Mesendoderm (in vitro differentiated cells): Measurements from ENCODE around the gene EPHA8.

Experiments
- DNase-seq: peaks from one replicate; pipeline ENCODE4 v3.0.0; 2013
- H2AK5ac ChIP-seq: 2 replicates; pipeline ENCODE4 v1.6.1; 2013; ENCODE audit warnings: low read length, inconsistent platforms
- H2BK120ac ChIP-seq: 2 replicates; pipeline ENCODE4 v1.6.1; 2013; ENCODE audit warnings: low read depth, mild to moderate bottlenecking, low read length, moderate library complexity, mixed read lengths
- H2BK15ac ChIP-seq: replicated peaks from 2 replicates; pipeline ENCODE4 v1.6.1; 2013; ENCODE audit warnings: low read depth, mild to moderate bottlenecking, moderate library complexity
- H2BK5ac ChIP-seq: 2 replicates; pipeline ENCODE4 v1.6.1; 2013; ENCODE audit warnings: low read length, inconsistent platforms
- H3K18ac ChIP-seq: 2 replicates; pipeline ENCODE4 v1.6.1; 2013; ENCODE audit warnings: mild to moderate bottlenecking, low read length, mixed read lengths
- H3K23ac ChIP-seq: one replicate; pipeline ENCODE4 v1.6.1; 2013; ENCODE audit warnings: low read length
- H3K27ac ChIP-seq: 2 replicates; pipeline ENCODE4 v1.5.1; 2013; ENCODE audit warnings: low read depth, mild to moderate bottlenecking, inconsistent platforms, low read length, moderate library complexity
- H3K27me3 ChIP-seq: 2 replicates; pipeline ENCODE4 v1.6.1; 2013; ENCODE audit warnings: low read length, control low read depth, mild to moderate bottlenecking, inconsistent platforms; ENCODE audit not compliant: insufficient read depth, poor library complexity
- H3K36me3 ChIP-seq: 2 replicates; pipeline ENCODE4 v1.6.1; 2013; ENCODE audit warnings: low read length, inconsistent platforms; ENCODE audit not compliant: control insufficient read depth, insufficient read depth
- H3K4ac ChIP-seq: one replicate; pipeline ENCODE4 v1.6.1; 2013; ENCODE audit warnings: low read depth, mild to moderate bottlenecking, low read length, moderate library complexity
- H3K4me1 ChIP-seq: 2 replicates; pipeline ENCODE4 v1.6.1; 2013; ENCODE audit warnings: low read depth, low read length, inconsistent platforms; ENCODE audit not compliant: control insufficient read depth
- H3K4me2 ChIP-seq: 2 replicates; pipeline ENCODE4 v1.6.1; 2013; ENCODE audit warnings: low read length
- H3K4me3 ChIP-seq: 2 replicates; pipeline ENCODE4 v1.5.1; 2013; ENCODE audit warnings: mild to moderate bottlenecking, low read length
- H3K56ac ChIP-seq: one replicate; pipeline ENCODE4 v1.6.1; 2013; ENCODE audit warnings: low read length
- H3K79me1 ChIP-seq: 2 replicates; pipeline ENCODE4 v1.6.1; 2013; ENCODE audit warnings: low read length, inconsistent platforms
- H3K79me2 ChIP-seq: 2 replicates; pipeline ENCODE4 v1.6.1; 2013; ENCODE audit warnings: mild to moderate bottlenecking, low read length; ENCODE audit not compliant: control insufficient read depth, insufficient read depth
- H3K9ac ChIP-seq: 2 replicates; pipeline ENCODE4 v1.6.1; 2013; ENCODE audit warnings: low read length, inconsistent platforms
- H4K5ac ChIP-seq: one replicate; pipeline ENCODE4 v1.6.1; 2013; ENCODE audit warnings: low read length
- H4K8ac ChIP-seq: one replicate; pipeline ENCODE4 v1.6.1; 2013; ENCODE audit warnings: low read depth, mild to moderate bottlenecking, control low read depth, low read length, moderate library complexity
- WGBS: extraction: QIAGEN DNeasy Blood & Tissue Kit; methylation state at CpG from one replicate; pipeline ENCODE4 v1.1.7; 2013; ENCODE audit warnings: low lambda C conversion rate, missing lambda C conversion rate; ENCODE audit not compliant: insufficient coverage; ENCODE audit errors: extremely low coverage; 5-methylcytosine and 5-hydroxymethylcytosine counted together

EPHA8 gene

GRCh38 chr1:22641247-22641646 is 78.0 kb downstream of the EPHA8 start:
- no peak for DNase-seq
- Histone ChIP-seq H3K27me3 (no peaks in the 10 kb centered on the region), H2BK120ac (no peak overlapping the region), H4K5ac (no peak overlapping the region), H3K79me2 (no peaks in the 10 kb centered on the region), H3K27ac (no peak overlapping the region), H3K4me1 (no peaks in the 10 kb centered on the region), H3K23ac (no peak overlapping the region), H3K36me3 (no peaks in the 10 kb centered on the region), H3K4me2 (no peak overlapping the region), H3K4ac (no peak overlapping the region), H3K56ac (no peak overlapping the region), H3K18ac (no peak overlapping the region), H3K79me1 (no peaks in the 10 kb centered on the region), H2BK5ac (no peak overlapping the region), H3K4me3 (no peak overlapping the region), H4K8ac (no peak overlapping the region), H2BK15ac (no peak overlapping the region), H3K9ac (no peak overlapping the region), H2AK5ac (no peak overlapping the region)
- no CpG with 5 or more reads among the region's 8 CpGs for WGBS

GRCh38 chr1:22641906-22642636 is 78.8 kb downstream of the EPHA8 start:
- H3K27ac ChIP-seq: no peak overlapping the region
- H2BK15ac ChIP-seq: no peak overlapping the region
- no peak overlapping the region for H4K8ac ChIP-seq
- H4K5ac ChIP-seq: no peak overlapping the region
- no peaks in the 10 kb centered on the region for H3K79me1 ChIP-seq
- DNase-seq: peak; percentile 57
- no peaks in the 10 kb centered on the region for H3K79me2 ChIP-seq
- no peak overlapping the region for H2BK120ac ChIP-seq
- H3K18ac ChIP-seq: no peak overlapping the region
- H3K23ac ChIP-seq: no peak overlapping the region
- H3K4me3 ChIP-seq: no peak overlapping the region
- H3K9ac ChIP-seq: no peak overlapping the region
- no peaks in the 10 kb centered on the region for H3K36me3 ChIP-seq
- no CpG with 5 or more reads among the region's 18 CpGs for WGBS
- no peak overlapping the region for H2AK5ac ChIP-seq
- no peak overlapping the region for H3K56ac ChIP-seq
- H3K4ac ChIP-seq: no peak overlapping the region
- H3K4me2 ChIP-seq: no peak overlapping the region
- H3K27me3 ChIP-seq: no peaks in the 10 kb centered on the region
- H2BK5ac ChIP-seq: no peak overlapping the region
- H3K4me1 ChIP-seq: no peaks in the 10 kb centered on the region

GRCh38 chr1:22643381-22643780 is 80.1 kb downstream of the EPHA8 start, which contains the start of gene C1QC:
Gene C1QC (plus strand): TSS chr1:22643633. CDS start chr1:22644024, 391 bp downstream.
- no peak within 1 kb of the TSS for H2AK5ac ChIP-seq
- no peak within 1 kb of the TSS for H3K4ac ChIP-seq
- no peak within 1 kb of the TSS for H4K5ac ChIP-seq
- no peak within 1 kb of the TSS for H3K27ac ChIP-seq
- no peaks in the 10 kb centered on the region for H3K36me3 ChIP-seq
- H2BK120ac ChIP-seq: no peak within 1 kb of the TSS
- no peak within 1 kb of the TSS for H2BK15ac ChIP-seq
- H3K56ac ChIP-seq: no peak within 1 kb of the TSS
- no peak within 1 kb of the TSS for H4K8ac ChIP-seq
- no peak within 1 kb of the TSS for H3K4me3 ChIP-seq
- no peaks in the 10 kb centered on the region for H3K4me1 ChIP-seq
- no peak within 1 kb of the TSS for H3K4me2 ChIP-seq
- DNase-seq: no peak
- no peaks in the 10 kb centered on the region for H3K79me2 ChIP-seq
- H3K23ac ChIP-seq: no peak within 1 kb of the TSS
- no peaks in the 10 kb centered on the region for H3K79me1 ChIP-seq
- H3K9ac ChIP-seq: no peak within 1 kb of the TSS
- H3K27me3 ChIP-seq: no peaks in the 10 kb centered on the region
- no CpG with 5 or more reads among the region's 8 CpGs for WGBS
- H3K18ac ChIP-seq: no peak within 1 kb of the TSS
- no peak within 1 kb of the TSS for H2BK5ac ChIP-seq

DNA sequence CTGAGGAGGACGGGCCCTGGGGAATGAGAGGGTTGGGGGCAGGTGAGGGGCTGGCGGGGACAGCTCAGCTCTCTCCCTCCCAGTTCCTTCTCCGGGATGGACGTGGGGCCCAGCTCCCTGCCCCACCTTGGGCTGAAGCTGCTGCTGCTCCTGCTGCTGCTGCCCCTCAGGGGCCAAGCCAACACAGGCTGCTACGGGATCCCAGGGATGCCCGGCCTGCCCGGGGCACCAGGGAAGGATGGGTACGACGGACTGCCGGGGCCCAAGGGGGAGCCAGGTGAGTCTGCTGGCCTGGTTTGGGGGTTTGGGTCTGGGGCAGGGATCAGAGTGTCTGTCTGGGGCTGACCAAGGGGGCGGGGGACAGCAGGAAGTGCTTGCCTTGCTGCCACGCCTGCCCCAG is 80.6 kb downstream of the EPHA8 start:
- Histone ChIP-seq H3K36me3 (no peaks in the 10 kb centered on the region), H2BK15ac (no peak overlapping the region), H2BK5ac (no peak overlapping the region), H3K4me1 (no peaks in the 10 kb centered on the region), H2AK5ac (no peak overlapping the region), H3K27me3 (no peaks in the 10 kb centered on the region), H3K23ac (no peak overlapping the region), H3K9ac (no peak overlapping the region), H3K18ac (no peak overlapping the region), H3K56ac (no peak overlapping the region), H3K4ac (no peak overlapping the region), H3K4me2 (no peak overlapping the region), H4K5ac (no peak overlapping the region), H2BK120ac (no peak overlapping the region), H3K27ac (no peak overlapping the region), H3K79me1 (no peaks in the 10 kb centered on the region), H3K4me3 (no peak overlapping the region), H3K79me2 (no peaks in the 10 kb centered on the region), H4K8ac (no peak overlapping the region)
- DNase-seq: no peak
- no CpG with 5 or more reads among the region's 12 CpGs for WGBS

DNA sequence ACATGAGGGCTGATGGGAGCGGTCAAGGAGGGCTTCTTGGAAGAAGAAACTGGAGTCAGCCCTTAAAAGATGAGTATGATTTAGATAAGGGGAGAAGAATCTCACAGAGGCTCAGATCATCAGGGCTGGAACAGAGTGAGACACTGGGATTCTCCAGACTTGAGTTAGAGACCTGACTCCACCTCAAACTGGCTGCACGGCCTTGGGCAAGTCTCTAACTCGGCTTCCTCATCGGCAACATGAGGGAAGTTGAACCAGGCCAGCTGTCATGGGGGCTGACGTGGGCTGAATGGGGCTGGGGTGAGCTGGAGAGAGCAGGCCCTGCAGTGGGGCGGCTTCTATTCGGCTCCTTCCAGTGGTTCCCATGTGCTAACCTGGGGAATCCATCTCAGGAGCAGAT is 82.6 kb downstream of the EPHA8 start:
- Histone ChIP-seq H3K4me2 (no peak overlapping the region), H3K4ac (no peak overlapping the region), H3K23ac (no peak overlapping the region), H3K18ac (no peak overlapping the region), H3K9ac (no peak overlapping the region), H4K8ac (no peak overlapping the region), H3K4me1 (no peaks in the 10 kb centered on the region), H3K79me2 (no peaks in the 10 kb centered on the region), H3K27me3 (no peaks in the 10 kb centered on the region), H3K36me3 (no peaks in the 10 kb centered on the region), H3K79me1 (no peaks in the 10 kb centered on the region), H2AK5ac (no peak overlapping the region), H2BK120ac (no peak overlapping the region), H3K27ac (no peak overlapping the region), H3K4me3 (no peak overlapping the region), H3K56ac (no peak overlapping the region), H2BK15ac (no peak overlapping the region), H4K5ac (no peak overlapping the region), H2BK5ac (no peak overlapping the region)
- no CpG with 5 or more reads among the region's 7 CpGs for WGBS
- DNase-seq: no peak

DNA sequence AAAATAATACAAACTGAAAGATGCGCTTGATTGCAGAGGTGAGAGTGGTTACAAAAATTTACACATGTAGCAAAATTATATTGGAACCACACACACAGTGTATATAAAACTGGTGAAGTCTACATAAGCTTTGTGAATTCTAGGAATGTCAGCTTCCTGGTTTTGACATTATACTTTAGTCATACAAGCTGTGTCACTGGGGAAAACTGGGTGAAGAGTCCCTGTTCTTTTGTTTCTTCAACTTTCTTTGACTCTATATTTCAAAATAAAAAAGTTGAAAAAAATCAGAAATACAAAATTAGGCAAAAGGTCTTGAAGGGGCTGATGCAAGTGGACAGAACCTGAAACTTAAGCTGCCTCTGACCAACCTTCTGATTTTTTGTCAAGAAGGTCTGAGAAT is 83.1 kb downstream of the EPHA8 start:
- no peak overlapping the region for H2BK5ac ChIP-seq
- H2BK15ac ChIP-seq: no peak overlapping the region
- no peak overlapping the region for H4K8ac ChIP-seq
- H3K79me1 ChIP-seq: no peaks in the 10 kb centered on the region
- no peaks in the 10 kb centered on the region for H3K36me3 ChIP-seq
- no peak overlapping the region for H2BK120ac ChIP-seq
- no peak overlapping the region for H4K5ac ChIP-seq
- no peak overlapping the region for H3K23ac ChIP-seq
- DNase-seq: no peak
- H3K9ac ChIP-seq: no peak overlapping the region
- H3K4me1 ChIP-seq: no peaks in the 10 kb centered on the region
- H3K4me3 ChIP-seq: no peak overlapping the region
- no peak overlapping the region for H3K4ac ChIP-seq
- H2AK5ac ChIP-seq: no peak overlapping the region
- H3K79me2 ChIP-seq: no peaks in the 10 kb centered on the region
- H3K18ac ChIP-seq: no peak overlapping the region
- H3K27ac ChIP-seq: no peak overlapping the region
- no peaks in the 10 kb centered on the region for H3K27me3 ChIP-seq
- no peak overlapping the region for H3K4me2 ChIP-seq
- no CpG with 5 or more reads among the region's 1 CpG for WGBS
- H3K56ac ChIP-seq: no peak overlapping the region
